ENCODE data around the gene TTYH2. TPM values are rescaled to one million over a fixed set of nuclear protein-coding genes. Genes with fewer than 3 reads are reported as not detected.
"Not testable (repeated sequence)": the region's sequence is repeated elsewhere in the genome, so short reads cannot be mapped to it uniquely, and the experiment has no call there.

TTYH2 gene
- total RNA-seq, 1 donor from 2014 or later = 1.2 TPM

- no peak for DNase-seq (ENCODE audit: low spot score)
These were observed 46.5 kb downstream of the TTYH2 start for GRCh38 chr17:74259667-74260524.

GRCh38 chr17:74260525-74260850 is 47.1 kb downstream of the TTYH2 start:
- DNase-seq (ENCODE audit: low spot score) = no peak

GRCh38 chr17:74262601-74263000 is 49.2 kb downstream of the TTYH2 start:
- DNase-seq (ENCODE audit: low spot score) = no peak

DNA sequence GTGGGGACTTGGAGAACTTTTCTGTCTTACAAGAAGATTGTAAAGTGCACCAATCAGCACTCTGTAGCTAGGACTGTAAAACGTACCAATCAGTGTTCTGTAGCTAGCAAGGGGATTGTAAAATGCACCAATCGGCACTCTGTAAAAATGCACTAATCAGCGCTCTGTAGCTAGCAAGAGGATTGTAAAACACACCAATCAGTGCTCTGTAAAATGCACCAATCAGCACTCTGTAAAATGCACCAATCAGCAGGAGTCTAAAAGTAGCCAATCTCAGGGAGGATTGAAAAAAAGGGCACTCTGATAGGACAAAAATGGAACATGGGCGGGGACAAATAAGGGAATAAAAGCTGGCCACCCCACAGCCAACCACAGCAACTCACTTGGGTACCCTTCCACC is 53.7 kb downstream of the TTYH2 start:
- not testable (repeated sequence) for DNase-seq (ENCODE audit: low spot score)

DNA sequence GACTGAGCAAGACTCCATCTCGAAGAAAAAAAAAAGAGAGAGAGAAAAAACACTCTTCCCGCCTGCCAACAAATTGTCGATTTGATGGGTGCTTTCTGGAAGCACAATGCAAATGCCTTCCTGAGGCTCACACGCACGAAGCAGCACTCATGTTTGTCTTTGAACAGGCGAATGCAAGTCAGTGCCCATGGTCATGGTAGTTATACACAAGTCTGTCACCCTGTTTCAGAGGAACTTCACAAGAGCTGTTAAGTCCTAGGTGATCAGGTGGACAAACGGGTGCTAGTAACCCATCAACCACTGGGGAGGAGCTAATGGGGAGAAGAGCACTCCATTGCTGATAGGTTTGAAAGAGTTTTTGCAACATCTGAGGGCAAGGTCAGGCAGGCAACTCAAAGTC is 54.2 kb downstream of the TTYH2 start:
- DNase-seq (ENCODE audit: low spot score) = no peak

- DNase-seq (ENCODE audit: low spot score) = no peak
These were observed 54.7 kb downstream of the TTYH2 start for GRCh38 chr17:74267987-74268499.

- no peak for DNase-seq (ENCODE audit: low spot score)
These were observed 55.2 kb downstream of the TTYH2 start for GRCh38 chr17:74268558-74268957.

GRCh38 chr17:74270333-74270732 is 57.0 kb downstream of the TTYH2 start:
- DNase-seq (ENCODE audit: low spot score) = no peak

DNA sequence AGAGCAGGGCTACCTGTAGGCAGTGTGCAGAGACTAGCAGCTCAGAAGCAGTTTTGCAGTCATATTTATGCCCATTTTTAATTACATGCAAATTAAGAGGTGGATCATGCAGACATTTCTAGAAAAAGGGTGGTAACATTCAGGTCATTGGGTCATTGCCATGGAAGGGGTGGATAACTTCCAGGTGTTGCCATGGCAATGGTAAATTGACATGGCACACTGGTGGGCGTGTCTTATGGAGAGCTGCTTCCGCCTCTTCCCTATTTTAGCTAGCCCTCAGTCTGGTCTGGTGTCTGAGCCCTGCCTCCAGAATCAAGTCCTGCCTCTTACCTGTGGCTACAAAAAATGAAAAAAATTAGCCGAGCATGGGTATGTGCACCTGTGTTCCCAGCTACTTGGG is 57.9 kb downstream of the TTYH2 start:
- DNase-seq (ENCODE audit: low spot score) = no peak

DNA sequence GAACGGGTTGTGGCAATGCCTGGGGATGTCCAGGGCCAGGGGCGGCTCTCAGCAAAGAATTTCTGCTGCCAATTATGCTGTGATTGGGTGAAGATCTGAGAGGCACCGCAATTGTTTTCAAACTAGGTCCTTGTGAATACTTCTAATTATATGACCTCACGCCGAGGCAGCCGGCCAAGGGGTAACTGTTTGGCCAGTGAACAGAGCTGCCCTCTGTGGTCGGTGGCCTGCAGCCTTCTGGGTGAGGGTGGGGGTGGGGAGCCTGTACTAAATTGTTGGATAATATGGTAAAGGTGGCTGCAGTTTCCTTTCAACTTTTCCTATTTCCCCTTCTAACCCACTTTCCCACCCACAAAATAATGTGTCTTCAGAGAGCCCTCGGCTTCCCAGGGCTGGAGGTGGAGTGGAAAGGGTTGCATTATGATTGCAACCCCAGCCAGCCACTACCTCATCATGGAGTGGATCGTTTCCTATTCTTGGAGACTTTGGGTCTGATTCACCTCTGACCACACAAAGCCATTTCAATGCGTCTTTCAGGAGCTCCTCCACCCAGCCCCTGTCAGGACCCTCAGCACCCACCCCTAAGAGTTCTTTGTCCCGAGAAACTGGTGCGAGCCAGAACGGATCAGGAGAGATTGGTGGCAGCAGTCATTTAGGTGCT is 58.7 kb downstream of the TTYH2 start:
- DNase-seq (ENCODE audit: low spot score) = no peak

GRCh38 chr17:74272731-74273201 is 59.4 kb downstream of the TTYH2 start:
- no peak for DNase-seq (ENCODE audit: low spot score)

DNA sequence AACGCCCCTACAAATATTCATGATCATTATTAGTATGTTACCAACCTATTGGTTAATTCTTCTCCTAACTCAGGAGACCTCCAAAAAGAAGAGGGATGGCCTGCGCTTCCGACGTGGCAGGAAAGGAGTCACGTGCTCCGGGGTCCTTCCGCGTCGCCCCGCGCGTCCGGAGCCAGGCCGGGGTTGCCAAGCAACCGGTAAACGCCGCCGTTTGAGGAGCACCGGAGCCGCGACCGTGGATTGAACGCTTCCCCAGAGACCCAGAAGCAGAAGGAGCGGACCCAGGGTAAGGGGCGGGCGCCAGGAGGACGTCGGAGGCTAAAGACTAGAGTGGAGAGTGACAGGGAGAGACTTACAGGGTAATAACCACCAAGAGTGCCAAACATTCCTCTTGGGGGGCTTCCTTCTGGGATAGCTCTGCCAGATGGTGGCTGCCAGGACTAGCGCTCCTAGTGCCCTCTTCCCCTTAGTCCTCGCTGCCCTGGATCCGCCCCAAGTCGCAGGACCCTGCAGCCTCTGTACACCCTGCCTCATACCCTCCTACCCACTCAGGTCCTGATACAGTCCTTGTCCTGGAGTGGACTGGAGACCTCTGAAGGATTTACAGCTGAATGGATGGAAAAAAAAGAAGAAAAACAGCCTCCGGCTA is 60.8 kb downstream of the TTYH2 start, which contains the start of gene DNAI2:
Gene DNAI2, plus strand, starts transcription at position 175 of the 649 bp plus-strand sequence. CDS start 7,584 bp downstream, outside the sequence.
- no peak for DNase-seq (ENCODE audit: low spot score)

- DNase-seq (ENCODE audit: low spot score) = no peak
These were observed 61.5 kb downstream of the TTYH2 start for GRCh38 chr17:74274709-74275340.

GRCh38 chr17:74276051-74276476 is 62.7 kb downstream of the TTYH2 start:
- DNase-seq (ENCODE audit: low spot score) = peak; percentile 87

- DNase-seq (ENCODE audit: low spot score) = no peak
These were observed 63.2 kb downstream of the TTYH2 start for GRCh38 chr17:74276541-74277009.

GRCh38 chr17:74277935-74278334 is 64.6 kb downstream of the TTYH2 start:
- DNase-seq (ENCODE audit: low spot score) = no peak

DNA sequence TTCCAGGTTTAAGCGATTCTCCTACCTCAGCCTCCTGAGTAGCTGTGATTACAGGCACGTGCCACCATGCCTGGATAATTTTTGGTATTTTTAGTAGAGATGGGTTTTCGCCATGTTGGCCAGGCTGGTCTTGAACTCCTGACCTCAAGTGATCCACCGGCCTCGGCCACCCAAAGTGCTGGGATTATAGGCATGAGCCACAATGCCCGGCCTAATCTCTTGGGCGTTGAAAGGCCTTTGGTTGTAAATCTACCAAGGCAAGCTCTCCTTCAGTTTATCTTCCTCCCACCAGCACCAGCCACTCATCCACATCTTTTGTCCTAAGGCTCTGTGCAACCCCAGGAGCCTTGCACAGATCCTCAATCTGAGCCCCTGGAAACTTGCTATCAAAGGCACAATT is 66.2 kb downstream of the TTYH2 start:
- not testable (repeated sequence) for DNase-seq (ENCODE audit: low spot score)

GRCh38 chr17:74280093-74280513 is 66.7 kb downstream of the TTYH2 start:
- no peak for DNase-seq (ENCODE audit: low spot score)

DNA sequence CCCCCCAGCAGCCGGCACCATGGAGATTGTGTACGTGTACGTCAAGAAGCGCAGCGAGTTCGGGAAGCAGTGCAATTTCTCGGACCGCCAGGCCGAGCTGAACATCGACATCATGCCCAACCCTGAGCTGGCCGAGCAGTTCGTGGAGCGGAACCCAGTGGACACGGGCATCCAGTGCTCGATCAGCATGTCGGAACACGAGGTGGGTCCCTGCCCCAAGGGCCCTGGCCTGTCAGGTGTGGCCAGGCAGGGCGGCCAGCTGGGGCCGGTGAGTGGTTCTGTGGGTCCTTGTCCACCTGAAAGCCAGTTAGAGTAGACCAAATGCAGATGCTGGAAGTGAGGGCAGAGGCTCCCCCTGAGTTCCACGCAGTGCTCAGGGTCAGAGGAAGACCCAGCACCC is 68.4 kb downstream of the TTYH2 start:
- DNase-seq (ENCODE audit: low spot score) = no peak

DNA sequence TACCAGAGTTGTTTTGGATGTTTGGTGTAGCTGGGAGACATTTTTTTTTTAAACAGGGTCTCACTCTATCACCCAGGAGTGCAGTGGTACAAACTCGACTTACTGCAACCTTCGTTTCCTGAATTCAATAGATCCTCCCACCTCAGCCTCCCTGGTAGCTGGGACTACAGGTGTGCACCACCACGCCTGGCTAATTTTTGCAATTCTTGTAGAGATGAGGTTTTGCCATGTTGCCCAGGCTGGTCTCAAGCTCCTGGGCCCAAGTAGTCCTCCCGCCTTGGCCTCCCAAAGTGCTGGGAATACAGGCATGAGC is 68.9 kb downstream of the TTYH2 start:
- DNase-seq (ENCODE audit: low spot score) = not testable (repeated sequence)

GRCh38 chr17:74282587-74283370 is 69.4 kb downstream of the TTYH2 start:
- no peak for DNase-seq (ENCODE audit: low spot score)

Measured in umbilical cord (tissue), 2 donors.